Natural killer cell treated with Interleukin-12 subunit alpha and Interleukin-12 subunit beta and Interleukin-15 and Interleukin-18, amount 100 ng/mL, for 72 hours (primary cell): ENCODE results near the gene DLEU7. TPM values are rescaled to one million over a fixed set of nuclear protein-coding genes. Genes with fewer than 3 reads are reported as not detected.

ENCODE experiments used
- ATAC-seq, 2 donors: fragments of 150-1000 bp; cut with Tn5 transposase in 1 of 2; sonication (Bioruptor Pico), chemical (Tn5 transposase) in 1 of 2; 2 replicates each; pipeline ENCODE4 v1.10.0; 2021
- DNase-seq: peaks from one replicate; pipeline ENCODE4 v3.0.0; 2022; ENCODE audit warnings: low spot score
- H3K27ac Mint-ChIP-seq, 2 donors: 1 replicate in 1 of 2; 2 replicates in 1 of 2; pipeline ENCODE4 v1.8.0; 2022; ENCODE audit warnings: mixed read lengths in 2 of 2, mild to moderate bottlenecking in 1 of 2, moderate library complexity in 1 of 2
- H3K27me3 Mint-ChIP-seq, 2 donors: 1 replicate in 1 of 2; 2 replicates in 1 of 2; pipeline ENCODE4 v1.8.0; 2022; ENCODE audit warnings: mixed read lengths in 2 of 2
- H3K36me3 Mint-ChIP-seq: one replicate; pipeline ENCODE4 v1.8.0; 2022; ENCODE audit warnings: mixed read lengths
- H3K4me1 Mint-ChIP-seq, 2 donors: 1 replicate in 1 of 2; 2 replicates in 1 of 2; pipeline ENCODE4 v1.8.0; 2022; ENCODE audit warnings: low read depth in 2 of 2, mixed read lengths in 2 of 2, mild to moderate bottlenecking in 1 of 2
- H3K4me3 Mint-ChIP-seq: one replicate; pipeline ENCODE4 v1.8.0; 2022; ENCODE audit warnings: mixed read lengths
- H3K9me3 Mint-ChIP-seq: 2 replicates; pipeline ENCODE4 v1.8.0; 2022; ENCODE audit warnings: mixed read lengths
- total RNA-seq, 2 donors: library from RNA; stranded (reverse); gene quantifications; one replicate each; pipeline ENCODE4 v1.2.3, GENCODE V29; 2022

The DLEU7 gene
- total RNA-seq, 2 donors from 2014 or later: not detected

- H3K4me3 Mint-ChIP-seq: no peak overlapping the region
- H3K9me3 Mint-ChIP-seq: no peaks in the 10 kb centered on the region
- H3K27ac Mint-ChIP-seq: no peak overlapping the region
Measured at GRCh38 chr13:50866817-50867636, 23.5 kb upstream of the DLEU7 start.

GRCh38 chr13:50864492-50864891 lies 21.0 kb upstream of the DLEU7 start:
- Mint-ChIP-seq H3K4me1 (no peaks in the 10 kb centered on the region), H3K27ac (no peak overlapping the region), H3K36me3 (peaks cover 10% of the 10 kb centered on the region), H3K9me3 (peaks cover 4% of the 10 kb centered on the region), H3K27me3 (peaks cover 19 to 20% of the 10 kb centered on the region in 2 donors), H3K4me3 (no peak overlapping the region)
- DNase-seq (no peak), ATAC-seq (no peak)

More at GRCh38 chr13:50866817-50867636, 23.5 kb upstream of the DLEU7 start:
- Mint-ChIP-seq H3K36me3 (no peaks in the 10 kb centered on the region), H3K27me3 (peaks cover 14 to 22% of the 10 kb centered on the region in 2 donors), H3K4me1 (no peaks in the 10 kb centered on the region)
- no peak for ATAC-seq
- no peak for DNase-seq

- no peaks in the 10 kb centered on the region for H3K4me1 Mint-ChIP-seq
- H3K4me3 Mint-ChIP-seq: no peak overlapping the region
- peaks cover 35 to 58% of the 10 kb centered on the region in 2 donors for H3K27me3 Mint-ChIP-seq
- peaks cover 25% of the 10 kb centered on the region for H3K9me3 Mint-ChIP-seq
- DNase-seq (no peak), ATAC-seq (no peak)
- H3K36me3 Mint-ChIP-seq: peaks cover 38% of the 10 kb centered on the region
- no peak overlapping the region for H3K27ac Mint-ChIP-seq
Measured at GRCh38 chr13:50855681-50856080, 12.2 kb upstream of the DLEU7 start.

GRCh38 chr13:50850445-50850844 lies 7.0 kb upstream of the DLEU7 start:
- H3K36me3 Mint-ChIP-seq: no peaks in the 10 kb centered on the region
- ATAC-seq (no peak), DNase-seq (no peak)
- H3K9me3 Mint-ChIP-seq: no peaks in the 10 kb centered on the region
- H3K27ac Mint-ChIP-seq: no peak overlapping the region
- H3K27me3 Mint-ChIP-seq: peaks cover 11 to 36% of the 10 kb centered on the region in 2 donors
- peaks cover 5 to 10% of the 10 kb centered on the region in 2 donors for H3K4me1 Mint-ChIP-seq
- no peak overlapping the region for H3K4me3 Mint-ChIP-seq

- Mint-ChIP-seq H3K4me1 (peaks cover 10% of the 10 kb centered on the region in 2 donors), H3K27me3 (peaks cover 10 to 28% of the 10 kb centered on the region in 2 donors), H3K27ac (no peak overlapping the region), H3K36me3 (no peaks in the 10 kb centered on the region), H3K9me3 (no peaks in the 10 kb centered on the region), H3K4me3 (no peak overlapping the region)
- ATAC-seq: no peak
- DNase-seq: no peak
Measured at GRCh38 chr13:50847501-50847900, 4.0 kb upstream of the DLEU7 start.

GRCh38 chr13:50846861-50847475 lies 3.5 kb upstream of the DLEU7 start:
- Mint-ChIP-seq H3K36me3 (no peaks in the 10 kb centered on the region), H3K27me3 (peaks cover 13 to 33% of the 10 kb centered on the region in 2 donors), H3K4me1 (peaks cover 10 to 11% of the 10 kb centered on the region in 2 donors), H3K9me3 (no peaks in the 10 kb centered on the region), H3K4me3 (no peak overlapping the region), H3K27ac (no peak overlapping the region)
- DNase-seq (no peak), ATAC-seq (no peak)

GRCh38 chr13:50845211-50845610 lies 1.7 kb upstream of the DLEU7 start:
- H3K9me3 Mint-ChIP-seq: no peaks in the 10 kb centered on the region
- no peak overlapping the region for H3K4me3 Mint-ChIP-seq
- DNase-seq (no peak), ATAC-seq (no peak)
- H3K36me3 Mint-ChIP-seq: no peaks in the 10 kb centered on the region
- peaks cover 10 to 11% of the 10 kb centered on the region in 2 donors for H3K4me1 Mint-ChIP-seq
- no peak overlapping the region for H3K27ac Mint-ChIP-seq
- peaks cover 14 to 32% of the 10 kb centered on the region in 2 donors for H3K27me3 Mint-ChIP-seq

GRCh38 chr13:50844084-50844875 lies 788 bp upstream of the DLEU7 start:
- Mint-ChIP-seq H3K4me3 (no peak overlapping the region), H3K4me1 (peaks cover 10 to 11% of the 10 kb centered on the region in 2 donors), H3K27ac (no peak overlapping the region), H3K36me3 (no peaks in the 10 kb centered on the region), H3K27me3 (peaks cover 16 to 30% of the 10 kb centered on the region in 2 donors), H3K9me3 (no peaks in the 10 kb centered on the region)
- ATAC-seq: no peak
- no peak for DNase-seq

- no peak for DNase-seq
- H3K27me3 Mint-ChIP-seq: peaks cover 18 to 28% of the 10 kb centered on the region in 2 donors
- no peak for ATAC-seq
- H3K4me1 Mint-ChIP-seq: peaks cover 10 to 11% of the 10 kb centered on the region in 2 donors
- H3K27ac Mint-ChIP-seq: no peak overlapping the region
- no peak overlapping the region for H3K4me3 Mint-ChIP-seq
- H3K9me3 Mint-ChIP-seq: no peaks in the 10 kb centered on the region
- no peaks in the 10 kb centered on the region for H3K36me3 Mint-ChIP-seq
Measured at GRCh38 chr13:50842990-50843256, 569 bp downstream of the DLEU7 start.

GRCh38 chr13:50842251-50842989 lies 1.1 kb downstream of the DLEU7 start:
- ATAC-seq (no peak), DNase-seq (no peak)
- Mint-ChIP-seq H3K4me3 (no peak overlapping the region), H3K27ac (no peak overlapping the region), H3K4me1 (peaks cover 10 to 11% of the 10 kb centered on the region in 2 donors), H3K27me3 (peaks cover 16 to 28% of the 10 kb centered on the region in 2 donors), H3K36me3 (no peaks in the 10 kb centered on the region), H3K9me3 (no peaks in the 10 kb centered on the region)

- no peak overlapping the region for H3K4me3 Mint-ChIP-seq
- ATAC-seq: no peak
- no peak for DNase-seq
- no peaks in the 10 kb centered on the region for H3K36me3 Mint-ChIP-seq
- H3K4me1 Mint-ChIP-seq: peaks cover 6 to 10% of the 10 kb centered on the region in 2 donors
- H3K27me3 Mint-ChIP-seq: peaks cover 16 to 28% of the 10 kb centered on the region in 2 donors
- no peak overlapping the region for H3K27ac Mint-ChIP-seq
- H3K9me3 Mint-ChIP-seq: no peaks in the 10 kb centered on the region
Measured at GRCh38 chr13:50841786-50842185, 1.7 kb downstream of the DLEU7 start.

- peaks cover 0 to 6% of the 10 kb centered on the region in 2 donors for H3K4me1 Mint-ChIP-seq
- DNase-seq: no peak
- no peak overlapping the region for H3K27ac Mint-ChIP-seq
- H3K27me3 Mint-ChIP-seq: peaks cover 19 to 35% of the 10 kb centered on the region in 2 donors
- no peaks in the 10 kb centered on the region for H3K9me3 Mint-ChIP-seq
- ATAC-seq: no peak
- H3K36me3 Mint-ChIP-seq: no peaks in the 10 kb centered on the region
- no peak overlapping the region for H3K4me3 Mint-ChIP-seq
Measured at GRCh38 chr13:50840284-50840683, 3.2 kb downstream of the DLEU7 start.

GRCh38 chr13:50839828-50840227 lies 3.7 kb downstream of the DLEU7 start:
- peaks cover 19 to 35% of the 10 kb centered on the region in 2 donors for H3K27me3 Mint-ChIP-seq
- ATAC-seq: no peak
- H3K9me3 Mint-ChIP-seq: no peaks in the 10 kb centered on the region

More at GRCh38 chr13:50839828-50840227, 3.7 kb downstream of the DLEU7 start:
- Mint-ChIP-seq H3K27ac (no peak overlapping the region), H3K36me3 (no peaks in the 10 kb centered on the region), H3K4me1 (peaks cover 0 to 6% of the 10 kb centered on the region in 2 donors), H3K4me3 (no peak overlapping the region)
- DNase-seq: no peak
